GM23248 (cell line): ENCODE measurements around the gene C15orf61. TPM values are rescaled to one million over a fixed set of nuclear protein-coding genes. Genes with fewer than 3 reads are reported as not detected.

Experiments
- DNase-seq: peaks from one replicate; pipeline ENCODE4 v3.0.0-alpha.2; 2015
- H2AFZ ChIP-seq: fragments of 200-600 bp; sonication (generic); 2 replicates; pipeline ENCODE4 v1.6.1; 2016; ENCODE audit warnings: antibody characterized with exemption
- H3F3A ChIP-seq: fragments of 200-600 bp; sonication (generic); 2 replicates; pipeline ENCODE4 v1.6.1; 2016; ENCODE audit warnings: mild to moderate bottlenecking, antibody characterized with exemption, mixed run types; ENCODE audit not compliant: insufficient read depth
- H3K27ac ChIP-seq: fragments of 200-600 bp; sonication (generic); 2 replicates; pipeline ENCODE4 v1.5.1; 2016; ENCODE audit warnings: mild to moderate bottlenecking
- H3K27me3 ChIP-seq: fragments of 200-600 bp; sonication (generic); replicated peaks from 2 replicates; pipeline ENCODE4 v1.6.1; 2016; ENCODE audit warnings: mild to moderate bottlenecking; ENCODE audit not compliant: insufficient read depth
- H3K36me3 ChIP-seq: fragments of 200-600 bp; sonication (generic); 2 replicates; pipeline ENCODE4 v1.6.1; 2016; ENCODE audit warnings: low read depth, mild to moderate bottlenecking
- H3K4me1 ChIP-seq: fragments of 200-600 bp; sonication (generic); 2 replicates; pipeline ENCODE4 v1.6.1; 2016; ENCODE audit warnings: mild to moderate bottlenecking; ENCODE audit not compliant: insufficient read depth
- H3K4me2 ChIP-seq: fragments of 200-600 bp; sonication (generic); one replicate; pipeline ENCODE4 v1.6.1; 2016; ENCODE audit warnings: mild to moderate bottlenecking; ENCODE audit not compliant: unreplicated experiment
- H3K4me3 ChIP-seq: fragments of 200-600 bp; sonication (generic); 2 replicates; pipeline ENCODE4 v1.5.1; 2016; ENCODE audit warnings: mild to moderate bottlenecking
- H3K79me2 ChIP-seq: fragments of 200-600 bp; sonication (generic); 2 replicates; pipeline ENCODE4 v1.6.1; 2016; ENCODE audit warnings: mild to moderate bottlenecking; ENCODE audit not compliant: insufficient read depth
- H3K9ac ChIP-seq: fragments of 200-600 bp; sonication (generic); 2 replicates; pipeline ENCODE4 v1.6.1; 2016; ENCODE audit warnings: mild to moderate bottlenecking
- H3K9me2 ChIP-seq: fragments of 200-600 bp; sonication (generic); 2 replicates; pipeline ENCODE4 v1.6.1; 2016; ENCODE audit warnings: mixed run types, mild to moderate bottlenecking, moderate library complexity; ENCODE audit not compliant: insufficient read depth
- H3K9me3 ChIP-seq: fragments of 200-600 bp; sonication (generic); one replicate; pipeline ENCODE4 v1.6.1; 2017; ENCODE audit warnings: low read depth
- H4K20me1 ChIP-seq: fragments of 200-600 bp; sonication (generic); 2 replicates; pipeline ENCODE4 v1.6.0; 2016; ENCODE audit not compliant: insufficient read depth
- EZH2 ChIP-seq: fragments of 200-600 bp; sonication (generic); IDR thresholded peaks from 2 replicates; pipeline ENCODE4 v1.6.1; 2018; ENCODE audit warnings: antibody characterized with exemption, mild to moderate bottlenecking; ENCODE audit not compliant: insufficient read depth, poor library complexity, severe bottlenecking
- EZH2phosphoT487 ChIP-seq: fragments of 200-600 bp; sonication (generic); IDR thresholded peaks from 2 replicates; pipeline ENCODE4 v1.6.1; 2018; ENCODE audit warnings: antibody characterized with exemption, moderate library complexity, mild to moderate bottlenecking, low read depth; ENCODE audit not compliant: insufficient read depth
- WGBS, 2 experiments: methylation state at CpG; one replicate each; pipeline ENCODE4 v1.1.6; 2015 to 2017; ENCODE audit warnings: low lambda C conversion rate in 2 of 2, low coverage in 1 of 2; ENCODE audit errors: missing lambda C conversion rate in 2 of 2; 5-methylcytosine and 5-hydroxymethylcytosine counted together
- in situ Hi-C: fragments of 300-500 bp; cut with MboI; formaldehyde crosslinking; loops from 2 replicates; pipeline ENCODE4 v1.15.0; 2020
- polyA plus RNA-seq: library from polyadenylated mRNA; unstranded; fragments of >200 nt; fragmentation: Nextera tagmentation; extraction: Ambion mirVana; gene quantifications from 2 replicates; pipeline ENCODE4 v1.2.1, GENCODE V29; 2016
- total RNA-seq: library from RNA; depleted of rRNA; stranded (reverse); fragments of >200 nt; shearing (Covaris generic); gene quantifications from 2 replicates; pipeline ENCODE4 v1.2.3, GENCODE V29; 2014

Gene C15orf61
- total and polyA plus RNA-seq, 2 experiments from 2014 or later = 3.7 to 10.5 TPM

DNA sequence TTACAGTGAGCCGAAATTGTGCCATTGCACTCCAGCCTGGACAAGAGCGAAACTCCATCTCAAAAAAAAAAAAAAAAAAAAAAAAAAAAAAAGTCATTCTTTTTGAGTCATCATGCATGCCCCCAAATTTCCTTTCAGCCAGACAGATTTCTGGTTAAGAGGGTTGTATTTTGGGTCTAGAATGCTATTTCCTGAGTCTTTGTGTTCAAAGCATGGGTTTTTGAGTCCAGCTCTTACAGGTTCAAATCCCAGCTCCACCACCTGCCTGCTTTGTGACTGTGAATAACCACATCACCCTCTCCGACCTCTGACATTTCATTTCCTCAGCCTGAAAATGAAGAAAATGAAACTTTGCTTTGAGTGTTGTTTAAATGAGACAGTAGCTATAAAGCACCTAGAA is 9.3 kb upstream of the C15orf61 start:
- H3K4me2 ChIP-seq = peak overlapping the region; percentile 8
- no peaks in the 10 kb centered on the region for H3K9me2 ChIP-seq
- no peaks in the 10 kb centered on the region for H3K79me2 ChIP-seq
- H3K27me3 ChIP-seq = no peaks in the 10 kb centered on the region
- peak; percentile 33 for DNase-seq
- no peaks in the 10 kb centered on the region for H3K36me3 ChIP-seq
- no peak for TF ChIP-seq EZH2phosphoT487
- H3K4me3 ChIP-seq = no peak overlapping the region
- no peaks in the 10 kb centered on the region for H4K20me1 ChIP-seq
- WGBS, 2 experiments = 81 to 83% methylated on average over 2 to 3 of the region's 3 CpGs
- peaks cover 34% of the 10 kb centered on the region for H3K4me1 ChIP-seq
- no peaks in the 10 kb centered on the region for H3K9me3 ChIP-seq
- in situ Hi-C loops = no loop called here
- peak overlapping the region; percentile 3; the same call in 1 of the 2 replicates for H2AFZ ChIP-seq
- H3K9ac ChIP-seq = no peak overlapping the region
- peak overlapping the region; percentile 72 for H3K27ac ChIP-seq
- H3F3A ChIP-seq = peaks cover 25% of the 10 kb centered on the region

DNA sequence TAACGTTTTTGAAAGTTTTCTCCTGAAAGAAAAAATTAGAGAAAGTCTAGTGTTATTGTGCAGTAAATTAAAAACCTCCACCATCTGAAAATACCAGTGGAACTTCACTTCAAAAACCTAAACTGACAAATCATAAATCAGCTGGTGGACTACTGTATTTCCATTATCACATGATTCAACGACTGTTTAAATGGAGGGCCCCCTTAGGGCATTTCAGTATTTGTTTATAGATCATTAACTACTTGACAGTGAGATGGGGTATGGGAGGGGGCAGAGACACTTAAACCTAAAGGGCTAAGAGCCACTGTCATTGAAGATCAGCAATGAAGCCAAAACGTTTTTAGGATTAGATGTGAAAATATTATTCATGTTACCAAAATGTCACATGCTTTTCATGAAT is 8.8 kb upstream of the C15orf61 start:
- Histone ChIP-seq H2AFZ (peak overlapping the region; percentile 3; the same call in 1 of the 2 replicates), H3F3A (peaks cover 25% of the 10 kb centered on the region), H3K4me3 (no peak overlapping the region), H3K9me2 (no peaks in the 10 kb centered on the region), H3K27ac (peak overlapping the region; percentile 72; the same call in 1 of the 2 replicates), H3K4me2 (no peak overlapping the region), H3K9me3 (no peaks in the 10 kb centered on the region), H4K20me1 (no peaks in the 10 kb centered on the region), H3K79me2 (no peaks in the 10 kb centered on the region), H3K36me3 (no peaks in the 10 kb centered on the region), H3K9ac (no peak overlapping the region), H3K27me3 (no peaks in the 10 kb centered on the region), H3K4me1 (peaks cover 33% of the 10 kb centered on the region)
- no peak for DNase-seq
- WGBS, 2 experiments = 60 to 67% methylated on average over 3 of the region's 3 CpGs
- TF ChIP-seq EZH2phosphoT487 (no peak), EZH2 (no peak)
- in situ Hi-C loops = no loop called here

DNA sequence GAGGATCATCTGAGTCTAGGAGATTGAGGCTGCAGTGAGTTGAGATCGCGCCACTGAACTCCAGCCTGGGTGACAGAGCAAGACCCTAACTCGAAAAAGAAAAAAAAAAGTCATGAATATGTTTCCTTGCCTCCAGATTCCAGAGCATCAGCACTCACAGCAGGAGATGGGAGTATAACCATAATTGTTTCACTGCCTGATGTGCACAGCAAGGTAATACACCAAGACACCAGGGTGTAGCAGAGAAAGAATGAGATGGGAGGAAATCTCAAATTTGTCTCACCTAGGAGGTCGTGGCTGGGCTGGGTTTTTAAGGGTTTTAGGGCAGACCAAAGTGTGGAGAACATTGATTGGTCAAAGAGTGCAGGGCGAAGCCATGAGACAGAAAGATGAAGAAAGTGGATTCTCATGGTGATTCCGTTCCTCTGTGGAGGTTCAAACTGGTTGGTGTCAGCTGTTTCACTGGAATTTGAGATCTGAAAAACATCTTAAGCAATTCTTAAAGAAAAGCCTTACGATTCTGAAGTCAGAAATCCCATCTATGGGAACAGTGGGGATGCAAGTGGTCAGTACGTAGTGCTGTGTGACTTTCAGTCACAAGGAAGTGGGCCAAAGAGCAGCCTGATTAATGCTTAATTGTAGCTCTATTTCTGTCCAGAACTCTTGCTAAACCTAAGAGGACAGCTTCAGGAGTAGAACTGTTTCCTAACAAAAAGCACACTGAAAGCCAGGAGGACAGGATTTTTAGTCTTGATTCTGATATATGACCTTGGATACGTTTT is 7.8 kb upstream of the C15orf61 start:
- H3K9ac ChIP-seq = no peak overlapping the region
- H4K20me1 ChIP-seq = no peaks in the 10 kb centered on the region
- no peak overlapping the region for H3K4me2 ChIP-seq
- H2AFZ ChIP-seq = no peak overlapping the region
- H3K9me2 ChIP-seq = no peaks in the 10 kb centered on the region
- H3K79me2 ChIP-seq = no peaks in the 10 kb centered on the region
- H3K36me3 ChIP-seq = no peaks in the 10 kb centered on the region; the same call in 1 of the 2 replicates
- 78 to 79% methylated on average over 9 of the region's 9 CpGs for WGBS, 2 experiments
- no peak overlapping the region for H3K4me3 ChIP-seq
- H3K9me3 ChIP-seq = no peaks in the 10 kb centered on the region
- DNase-seq = no peak
- no peaks in the 10 kb centered on the region for H3K27me3 ChIP-seq
- no peak overlapping the region for H3K27ac ChIP-seq
- peaks cover 29% of the 10 kb centered on the region for H3K4me1 ChIP-seq
- in situ Hi-C loops = no loop called here
- no peak for TF ChIP-seq EZH2
- no peak for TF ChIP-seq EZH2phosphoT487
- H3F3A ChIP-seq = peaks cover 25% of the 10 kb centered on the region

DNA sequence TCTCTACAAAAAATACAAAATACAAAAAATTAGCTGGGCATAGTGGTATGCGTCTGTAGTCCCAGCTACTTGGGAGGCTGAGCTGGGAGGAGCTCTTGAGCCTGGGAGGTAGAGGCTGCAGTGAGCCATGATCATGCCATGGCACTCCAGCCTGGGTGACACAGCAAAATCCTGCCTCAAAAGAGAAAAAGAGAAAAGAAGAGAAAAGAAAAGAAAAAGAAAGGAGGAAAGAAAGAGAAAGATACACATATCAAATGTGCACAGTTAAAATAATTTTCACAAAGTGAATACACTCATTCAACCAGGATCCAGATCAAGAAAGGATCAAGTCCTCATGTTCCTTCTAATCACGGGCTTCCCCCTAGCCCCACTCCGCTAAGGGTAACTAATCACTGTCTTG is 5.8 kb upstream of the C15orf61 start:
- no peaks in the 10 kb centered on the region; the same call in 1 of the 2 replicates for H3K36me3 ChIP-seq
- H3K27me3 ChIP-seq = no peaks in the 10 kb centered on the region
- no peak for TF ChIP-seq EZH2
- no peak for TF ChIP-seq EZH2phosphoT487
- no peak overlapping the region for H3K9ac ChIP-seq
- no peaks in the 10 kb centered on the region for H3K9me3 ChIP-seq
- H3K4me2 ChIP-seq = no peak overlapping the region
- H3K9me2 ChIP-seq = no peaks in the 10 kb centered on the region
- H3F3A ChIP-seq = peaks cover 24% of the 10 kb centered on the region
- peaks cover 21% of the 10 kb centered on the region for H3K4me1 ChIP-seq
- in situ Hi-C loops = no loop called here
- DNase-seq = no peak
- no peaks in the 10 kb centered on the region for H3K79me2 ChIP-seq
- 99% methylated on average over 3 of the region's 3 CpGs for WGBS, 2 experiments
- H2AFZ ChIP-seq = no peak overlapping the region
- H3K27ac ChIP-seq = no peak overlapping the region
- no peak overlapping the region for H3K4me3 ChIP-seq
- H4K20me1 ChIP-seq = no peaks in the 10 kb centered on the region
